ENCODE measurements around the gene SLC39A6.
"Not testable (repeated sequence)": the region's sequence is repeated elsewhere in the genome, so short reads cannot be mapped to it uniquely, and the experiment has no call there.

Gene SLC39A6

DNA sequence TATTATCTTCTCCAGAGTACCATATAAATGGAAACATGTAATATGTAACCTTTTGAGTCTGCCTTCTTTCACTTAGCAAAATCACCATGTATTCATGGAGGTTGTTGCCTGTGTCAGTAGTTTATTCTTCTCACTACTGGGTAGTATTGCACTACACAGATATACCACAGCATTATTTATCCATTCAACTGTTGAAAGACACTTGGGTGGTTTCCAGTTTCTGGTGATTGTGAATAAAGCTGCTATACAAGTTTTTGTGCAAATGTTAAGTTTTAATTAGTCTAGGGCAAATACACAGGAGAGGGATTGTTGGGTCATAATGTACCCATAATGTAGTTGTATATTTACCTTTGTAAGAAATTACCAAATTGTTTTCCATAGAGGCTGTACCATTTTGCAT lies 32.2 kb downstream of the SLC39A6 start:
- DNase-seq (ENCODE audit: low read depth in 2 of 2, low spot score in 1 of 2): no peak

DNA sequence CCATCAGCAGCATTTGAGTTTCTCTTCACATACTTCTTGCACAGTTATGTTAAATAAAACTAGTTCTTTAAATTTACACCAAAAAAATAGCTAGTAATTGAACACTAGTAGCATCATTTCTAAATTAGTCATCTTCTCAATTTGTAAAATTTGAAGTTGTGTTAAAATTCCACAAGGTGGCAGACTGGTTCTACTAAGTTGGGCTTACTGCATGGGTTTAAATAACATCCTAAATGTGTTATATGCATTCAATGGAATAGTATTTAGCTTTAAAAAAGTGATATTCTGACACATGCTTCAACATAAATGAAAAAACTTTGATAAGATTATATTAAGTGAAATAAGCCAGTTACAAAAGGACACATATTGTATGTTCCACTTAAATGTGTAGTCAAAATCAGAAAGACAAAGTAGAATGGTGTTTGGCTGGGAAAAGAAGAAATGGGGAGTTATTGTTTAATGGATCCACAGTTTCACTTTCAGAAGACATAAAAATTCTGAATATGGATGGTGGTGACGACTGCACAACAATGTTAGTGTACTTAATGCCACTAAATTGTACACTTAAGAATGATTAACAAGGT lies 33.1 kb downstream of the SLC39A6 start:
- no peak for DNase-seq (ENCODE audit: low read depth in 2 of 2, low spot score in 1 of 2)

GRCh38 chr18:36094431-36094830 lies 34.7 kb downstream of the SLC39A6 start:
- DNase-seq (ENCODE audit: low read depth in 2 of 2, low spot score in 1 of 2): no peak

GRCh38 chr18:36092116-36092515 lies 37.0 kb downstream of the SLC39A6 start:
- DNase-seq (ENCODE audit: low read depth in 2 of 2, low spot score in 1 of 2): not testable (repeated sequence)

- no peak for DNase-seq (ENCODE audit: low read depth in 2 of 2, low spot score in 1 of 2)
Measured at GRCh38 chr18:36089001-36089400, 40.1 kb downstream of the SLC39A6 start.

- DNase-seq (ENCODE audit: low read depth in 2 of 2, low spot score in 1 of 2): no peak
Measured at GRCh38 chr18:36088256-36088655, 40.9 kb downstream of the SLC39A6 start.

DNA sequence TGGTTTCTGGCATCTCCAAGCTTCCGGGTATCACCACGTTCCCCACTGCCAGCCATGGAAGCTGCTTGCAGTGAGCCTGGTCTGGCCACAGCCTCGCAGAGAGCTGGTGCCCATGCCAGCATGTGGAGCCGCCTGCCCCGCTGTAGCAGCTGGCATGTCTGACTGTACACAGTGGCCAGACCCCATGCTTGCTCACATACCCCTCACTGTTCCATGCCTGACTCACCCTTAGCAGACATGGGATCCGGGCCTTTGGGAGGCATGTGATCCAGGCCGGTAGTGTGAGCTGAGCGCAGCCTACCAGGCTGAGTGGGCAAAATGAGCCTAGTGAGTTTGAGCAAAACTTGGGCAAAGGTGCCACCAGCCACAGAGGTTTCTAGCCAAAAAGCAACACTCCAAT lies 43.0 kb downstream of the SLC39A6 start:
- DNase-seq (ENCODE audit: low read depth in 2 of 2, low spot score in 1 of 2): no peak

DNA sequence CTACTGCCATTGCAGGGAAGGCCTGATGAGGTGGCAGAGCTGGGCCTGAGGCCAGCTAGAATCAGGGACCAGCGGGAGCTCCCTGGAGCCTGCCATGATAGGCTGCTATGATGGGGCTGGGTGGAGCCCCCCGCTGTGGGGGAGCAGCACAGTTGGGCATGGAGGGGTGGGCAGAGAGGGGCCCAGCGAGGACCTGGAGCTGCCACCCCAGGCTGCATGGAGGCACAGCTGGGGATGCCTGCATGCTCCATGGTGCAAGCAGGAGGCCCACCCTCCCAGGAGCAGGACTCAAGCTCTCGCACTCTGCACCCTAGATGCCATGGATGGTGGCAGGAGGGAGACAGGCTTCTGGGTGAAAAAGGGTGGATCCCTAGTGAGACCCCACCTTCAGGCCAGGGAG lies 43.9 kb downstream of the SLC39A6 start:
- no peak for DNase-seq (ENCODE audit: low read depth in 2 of 2, low spot score in 1 of 2)

GRCh38 chr18:36083729-36084128 lies 45.4 kb downstream of the SLC39A6 start:
- DNase-seq (ENCODE audit: low read depth in 2 of 2, low spot score in 1 of 2): no peak

GRCh38 chr18:36081118-36081517 lies 48.0 kb downstream of the SLC39A6 start:
- DNase-seq (ENCODE audit: low read depth in 2 of 2, low spot score in 1 of 2): not testable (repeated sequence)

DNA sequence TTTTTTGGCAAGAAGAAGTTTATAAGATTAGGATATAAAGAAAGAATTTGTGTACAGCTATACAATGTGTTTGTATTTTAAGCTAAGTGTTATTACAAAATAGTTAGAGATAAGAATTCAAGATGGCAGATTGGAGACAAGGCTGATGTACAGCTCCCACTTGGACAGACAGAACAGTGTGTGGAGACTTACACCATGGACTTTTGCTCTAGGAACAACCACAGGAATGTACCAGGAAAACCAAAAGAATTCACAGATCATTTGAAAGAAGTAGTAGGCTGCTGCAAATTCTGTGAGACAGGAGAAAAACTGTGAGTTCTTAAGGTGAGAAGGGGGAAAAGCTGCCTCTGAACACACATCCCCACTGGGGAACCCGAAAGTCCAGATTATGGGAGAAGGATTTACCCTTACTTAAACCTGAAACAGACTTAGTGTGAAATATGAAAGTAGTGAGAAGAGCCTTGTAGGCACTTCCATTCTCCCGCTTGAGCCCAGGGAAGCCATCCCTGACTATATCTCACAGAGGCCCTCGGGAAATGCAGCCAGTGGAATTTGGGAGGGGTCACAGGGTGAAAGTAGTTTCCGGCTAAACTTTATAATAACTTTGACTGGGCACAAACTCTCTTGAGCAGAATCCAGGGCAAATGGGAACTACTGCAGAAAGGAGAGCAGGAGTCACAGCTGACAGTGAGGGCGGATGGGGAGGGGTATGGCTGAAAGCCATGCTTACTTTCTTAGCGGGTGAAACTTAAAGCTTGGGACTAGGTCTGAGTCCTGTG lies 50.2 kb downstream of the SLC39A6 start:
- DNase-seq (ENCODE audit: low read depth in 2 of 2, low spot score in 1 of 2): no peak

GRCh38 chr18:36077764-36078163 lies 51.4 kb downstream of the SLC39A6 start:
- not testable (repeated sequence) for DNase-seq (ENCODE audit: low read depth in 2 of 2, low spot score in 1 of 2)

- DNase-seq (ENCODE audit: low read depth in 2 of 2, low spot score in 1 of 2): no peak
Measured at GRCh38 chr18:36075862-36076587, 53.1 kb downstream of the SLC39A6 start.

DNA sequence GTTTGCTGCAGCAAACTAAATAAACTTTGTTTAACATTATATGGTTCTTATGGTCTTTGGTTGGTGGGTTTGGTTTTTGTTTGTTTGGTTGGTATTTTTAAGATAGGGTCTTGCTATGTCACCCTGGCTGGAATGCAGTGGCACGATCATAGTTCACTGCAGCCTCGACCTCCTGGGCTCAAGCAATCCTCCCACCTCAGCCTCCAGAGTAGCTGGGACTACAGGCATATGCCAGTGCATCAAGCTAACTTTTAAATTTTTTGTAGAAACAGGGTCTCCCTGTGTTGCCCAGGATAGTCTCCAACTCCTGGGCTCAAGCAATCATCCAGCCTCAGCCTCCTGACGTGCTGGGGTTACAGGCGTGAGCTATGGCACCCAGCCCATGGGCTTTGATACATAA lies 54.7 kb downstream of the SLC39A6 start:
- DNase-seq (ENCODE audit: low read depth in 2 of 2, low spot score in 1 of 2): no peak

- no peak for DNase-seq (ENCODE audit: low read depth in 2 of 2, low spot score in 1 of 2)
Measured at GRCh38 chr18:36073676-36074075, 55.5 kb downstream of the SLC39A6 start.

- DNase-seq (ENCODE audit: low read depth in 2 of 2, low spot score in 1 of 2): not testable (repeated sequence)
Measured at GRCh38 chr18:36072406-36072805, 56.7 kb downstream of the SLC39A6 start.

- peak; percentile 97 to 98 for DNase-seq (ENCODE audit: low read depth in 2 of 2, low spot score in 1 of 2)
Measured at GRCh38 chr18:36067055-36067957, 61.8 kb downstream of the SLC39A6 start, which contains the start of gene RPRD1A. RPRD1A (minus strand) TSS chr18:36067559; CDS start chr18:36067404, 155 bp downstream.

DNA sequence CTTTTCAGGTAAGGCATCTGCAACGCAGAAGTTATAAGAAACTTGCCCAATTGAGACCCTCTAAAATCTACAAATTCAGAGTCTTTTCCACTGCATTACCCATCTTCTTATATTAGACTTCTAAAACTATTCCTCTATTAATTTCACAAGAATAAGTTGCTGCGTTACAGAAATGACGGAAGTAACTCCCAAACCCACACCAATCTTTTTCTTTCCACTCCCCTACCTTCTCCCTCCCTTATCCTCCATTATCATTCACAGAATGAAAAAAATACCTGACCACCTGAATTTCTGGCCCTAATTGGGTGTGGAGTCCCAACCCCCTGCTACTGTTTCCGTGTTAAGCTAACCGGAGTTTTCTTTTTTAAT lies 62.5 kb downstream of the SLC39A6 start:
- DNase-seq (ENCODE audit: low read depth in 2 of 2, low spot score in 1 of 2): no peak

- no peak for DNase-seq (ENCODE audit: low read depth in 2 of 2, low spot score in 1 of 2)
Measured at GRCh38 chr18:36066001-36066400, 63.1 kb downstream of the SLC39A6 start.

DNA sequence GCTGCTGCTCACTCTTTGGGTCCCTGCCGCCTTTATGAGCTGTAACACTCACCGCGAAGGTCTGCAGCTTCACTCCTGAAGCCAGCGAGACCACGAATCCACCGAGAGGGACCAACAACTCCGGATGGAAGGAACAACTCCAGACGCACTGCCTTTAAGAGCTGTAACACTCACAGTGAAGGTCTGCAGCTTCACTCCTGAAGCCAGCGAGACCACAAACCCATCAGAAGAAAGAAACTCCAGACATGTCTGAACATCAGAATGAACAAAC lies 64.4 kb downstream of the SLC39A6 start:
- not testable (repeated sequence) for DNase-seq (ENCODE audit: low read depth in 2 of 2, low spot score in 1 of 2)
